GM21825 (cell line): ENCODE measurements around the gene KISS1R.
"Not testable (repeated sequence)": the region's sequence is repeated elsewhere in the genome, so short reads cannot be mapped to it uniquely, and the experiment has no call there.

Experiments used
- ATAC-seq: cut with Tn5 transposase; IDR thresholded peaks from one replicate; pipeline ENCODE4 v1.9.1; 2021; ENCODE audit warnings: mild to moderate bottlenecking, moderate library complexity; ENCODE audit not compliant: unreplicated experiment

Gene KISS1R

GRCh38 chr19:881385-882071 lies 35.6 kb upstream of the KISS1R start:
- no peak for ATAC-seq

- ATAC-seq: no peak
Observed at GRCh38 chr19:882871-883497, 34.1 kb upstream of the KISS1R start.

GRCh38 chr19:883661-884211 lies 33.4 kb upstream of the KISS1R start:
- ATAC-seq: no peak

- no peak for ATAC-seq
Observed at GRCh38 chr19:884420-885211, 32.5 kb upstream of the KISS1R start.

- ATAC-seq: no peak
Observed at GRCh38 chr19:885536-886224, 31.5 kb upstream of the KISS1R start.

GRCh38 chr19:887072-887471 lies 30.1 kb upstream of the KISS1R start:
- no peak for ATAC-seq

- ATAC-seq: no peak
Observed at GRCh38 chr19:887599-887998, 29.5 kb upstream of the KISS1R start.

- no peak for ATAC-seq
Observed at GRCh38 chr19:888581-889385, 28.4 kb upstream of the KISS1R start.

GRCh38 chr19:889662-890295 lies 27.4 kb upstream of the KISS1R start:
- ATAC-seq: no peak

- ATAC-seq: no peak
Observed at GRCh38 chr19:890831-891230, 26.3 kb upstream of the KISS1R start.

- ATAC-seq: not testable (repeated sequence)
Observed at GRCh38 chr19:891421-892200, 25.5 kb upstream of the KISS1R start.

- no peak for ATAC-seq
Observed at GRCh38 chr19:892243-892893, 24.8 kb upstream of the KISS1R start.

- peak; percentile 63 for ATAC-seq
Observed at GRCh38 chr19:892894-893689, 24.0 kb upstream of the KISS1R start, which contains the start of the genes MED16 and RNU6-9. Gene MED16 (minus strand): TSS chr19:893187. CDS start chr19:891131, 2,056 bp downstream. Gene RNU6-9 (plus strand): TSS chr19:893484.

- ATAC-seq: no peak
Observed at GRCh38 chr19:896434-896833, 20.7 kb upstream of the KISS1R start.

GRCh38 chr19:896999-897398 lies 20.1 kb upstream of the KISS1R start:
- ATAC-seq: no peak

- ATAC-seq: no peak
Observed at GRCh38 chr19:897442-898039, 19.6 kb upstream of the KISS1R start.

GRCh38 chr19:898663-899062 lies 18.5 kb upstream of the KISS1R start:
- ATAC-seq: no peak
